SIG-M5 treated with dmso at 0.1 percent for 504 hours (cell line): Measurements from ENCODE around the gene UBAC1.
A peak's percentile ranks its signal among the peaks of the same experiment; 100 is the strongest.
"Not testable (repeated sequence)": the region's sequence is repeated elsewhere in the genome, so short reads cannot be mapped to it uniquely, and the experiment has no call there.

Experiments
- DNase-seq: peaks from one replicate; lab custom pipeline; 2025; ENCODE audit not compliant: unreplicated experiment; lab: John Stamatoyannopoulos, UW

The UBAC1 gene

GRCh38 chr9:135902655-135903357 lies 58.4 kb downstream of the UBAC1 start:
- no peak for DNase-seq

DNA sequence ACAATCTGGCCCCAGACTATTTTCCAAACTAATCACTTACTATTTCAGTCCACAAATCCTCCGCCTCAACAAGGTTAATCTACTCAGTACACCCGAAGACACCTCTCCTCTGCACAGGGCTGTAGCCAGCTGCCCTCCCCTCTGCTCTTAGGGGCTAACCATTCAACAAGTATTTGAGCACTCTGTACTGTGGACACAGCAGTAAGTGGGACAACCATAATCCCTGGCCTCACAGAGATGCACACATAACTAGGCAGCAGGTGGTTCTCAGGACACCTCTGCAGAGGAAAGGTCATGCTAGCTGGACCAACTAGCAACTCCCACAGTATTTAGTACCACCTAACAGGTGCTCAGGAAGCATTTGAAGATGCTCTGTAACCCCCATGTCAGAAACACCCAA lies 59.3 kb downstream of the UBAC1 start:
- no peak for DNase-seq

- DNase-seq: no peak
Observed at GRCh38 chr9:135901031-135901758, 60.0 kb downstream of the UBAC1 start.

GRCh38 chr9:135898634-135899407 lies 62.4 kb downstream of the UBAC1 start:
- DNase-seq: no peak

DNA sequence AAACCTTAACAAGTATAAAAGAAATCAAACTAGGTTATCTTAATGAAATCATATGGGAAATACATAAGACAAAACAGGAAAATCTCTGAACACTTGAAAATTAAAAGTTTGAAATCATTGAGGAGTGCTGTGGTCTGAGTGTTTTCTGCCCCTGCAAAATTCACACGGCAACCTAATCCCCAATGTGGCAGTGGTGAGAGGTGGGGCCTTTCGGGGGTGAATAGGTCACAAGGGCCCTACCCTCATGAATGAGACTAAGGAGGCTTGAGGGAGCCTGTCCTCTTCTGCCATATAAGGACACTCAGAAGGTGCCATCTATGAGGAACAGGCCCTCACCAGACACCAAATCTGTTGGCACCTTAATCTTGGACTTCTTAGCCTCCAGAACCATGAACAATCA lies 64.5 kb downstream of the UBAC1 start:
- no peak for DNase-seq

- no peak for DNase-seq
Observed at GRCh38 chr9:135896205-135896604, 65.0 kb downstream of the UBAC1 start.

DNA sequence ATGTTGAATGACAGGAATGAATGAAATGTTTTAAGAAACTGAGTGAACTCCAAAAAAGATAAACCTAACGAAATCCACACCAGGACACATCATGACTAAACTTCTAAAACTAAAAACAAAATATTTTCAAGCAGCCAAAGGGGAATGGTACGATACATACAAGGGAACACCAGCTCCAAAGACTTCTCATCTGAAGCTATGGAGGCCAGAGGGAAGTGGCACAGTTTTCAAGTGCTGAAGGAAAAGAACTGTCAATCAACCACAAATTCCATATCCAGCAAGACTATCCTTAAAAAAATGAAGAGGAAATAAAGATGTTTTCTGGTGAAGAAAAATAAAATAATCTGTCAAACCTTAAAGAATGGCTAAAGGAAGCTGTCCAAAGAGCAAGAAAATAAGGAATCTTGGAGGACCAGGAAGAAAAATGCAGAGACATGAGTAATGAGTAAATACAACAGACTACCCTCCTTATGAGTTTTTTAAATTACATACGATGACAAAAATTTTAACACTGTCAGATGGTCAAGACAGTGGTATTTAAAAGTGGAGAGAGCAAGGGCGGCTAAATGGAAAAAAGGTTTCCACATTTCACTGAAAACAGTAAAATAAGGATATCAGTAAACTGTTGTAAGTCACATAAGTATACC lies 65.8 kb downstream of the UBAC1 start:
- no peak for DNase-seq

DNA sequence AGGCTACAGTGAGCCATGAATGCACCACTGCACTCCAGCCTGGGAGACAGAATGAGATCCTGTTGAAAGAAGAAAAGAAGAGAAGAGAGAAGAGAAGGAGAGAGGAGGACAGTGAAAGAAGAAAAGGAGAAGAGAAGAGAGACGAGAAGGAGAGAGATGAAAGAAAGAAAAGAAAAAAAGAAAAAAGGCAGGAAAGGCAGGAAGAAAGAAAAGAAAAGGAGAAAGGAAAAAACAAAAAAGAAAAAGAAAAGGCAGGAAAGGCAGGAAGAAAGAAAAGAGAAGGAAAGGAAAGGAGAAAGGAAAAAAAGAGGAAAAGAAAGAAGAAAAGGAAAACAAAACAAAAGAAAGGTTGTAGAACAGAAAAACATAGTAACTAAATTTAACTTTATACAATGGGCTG lies 68.1 kb downstream of the UBAC1 start:
- DNase-seq: no peak

DNA sequence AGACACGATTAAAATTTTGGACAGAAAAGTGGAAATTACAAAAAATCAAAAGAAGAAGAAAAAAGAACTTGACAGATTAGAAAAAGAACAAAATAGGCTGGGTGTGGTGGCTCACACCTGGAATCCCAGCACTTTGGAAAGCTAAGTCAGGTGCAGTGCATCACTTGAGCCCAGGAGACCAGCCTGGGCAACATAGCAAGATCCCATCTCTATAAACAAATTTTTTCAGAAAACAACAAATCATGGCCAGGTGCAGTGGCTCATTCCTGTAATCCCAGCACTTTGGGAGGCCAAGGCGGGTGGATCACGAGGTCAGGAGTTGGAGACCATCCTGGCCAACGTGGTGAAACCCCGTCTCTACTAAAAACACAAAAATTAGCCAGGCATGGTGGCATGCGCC lies 68.8 kb downstream of the UBAC1 start:
- DNase-seq: not testable (repeated sequence)

DNA sequence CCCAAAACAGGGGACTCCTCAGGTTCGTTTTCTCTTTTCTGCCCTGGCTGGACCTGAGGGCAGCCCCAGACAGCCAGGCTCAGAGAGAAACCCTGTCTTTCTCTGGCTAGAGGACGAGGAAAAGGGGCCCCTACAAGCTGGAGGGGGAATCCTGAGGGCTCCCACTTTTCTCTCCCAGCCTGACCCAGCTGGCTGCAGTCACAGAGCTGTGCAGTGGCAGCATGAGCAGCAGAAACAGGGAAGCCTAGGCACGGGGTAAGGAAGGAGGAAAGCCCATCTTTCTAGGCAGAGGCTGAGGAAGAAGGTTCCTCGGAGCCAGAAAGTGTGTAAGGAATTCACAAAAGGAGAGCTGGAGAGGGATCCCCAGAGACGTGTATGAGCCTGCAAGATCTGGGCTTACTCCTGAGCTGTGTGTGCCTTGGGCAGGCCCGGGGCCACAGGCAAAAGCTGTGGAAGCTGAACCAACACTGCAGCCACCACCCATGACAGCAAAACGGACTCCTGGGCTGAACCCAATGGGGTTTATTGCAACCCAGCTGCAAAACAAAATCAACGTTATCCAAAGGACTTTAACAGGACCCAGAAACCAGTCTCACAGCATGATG lies 70.0 kb downstream of the UBAC1 start:
- no peak for DNase-seq

- DNase-seq: no peak
Observed at GRCh38 chr9:135890190-135891026, 70.8 kb downstream of the UBAC1 start.

DNA sequence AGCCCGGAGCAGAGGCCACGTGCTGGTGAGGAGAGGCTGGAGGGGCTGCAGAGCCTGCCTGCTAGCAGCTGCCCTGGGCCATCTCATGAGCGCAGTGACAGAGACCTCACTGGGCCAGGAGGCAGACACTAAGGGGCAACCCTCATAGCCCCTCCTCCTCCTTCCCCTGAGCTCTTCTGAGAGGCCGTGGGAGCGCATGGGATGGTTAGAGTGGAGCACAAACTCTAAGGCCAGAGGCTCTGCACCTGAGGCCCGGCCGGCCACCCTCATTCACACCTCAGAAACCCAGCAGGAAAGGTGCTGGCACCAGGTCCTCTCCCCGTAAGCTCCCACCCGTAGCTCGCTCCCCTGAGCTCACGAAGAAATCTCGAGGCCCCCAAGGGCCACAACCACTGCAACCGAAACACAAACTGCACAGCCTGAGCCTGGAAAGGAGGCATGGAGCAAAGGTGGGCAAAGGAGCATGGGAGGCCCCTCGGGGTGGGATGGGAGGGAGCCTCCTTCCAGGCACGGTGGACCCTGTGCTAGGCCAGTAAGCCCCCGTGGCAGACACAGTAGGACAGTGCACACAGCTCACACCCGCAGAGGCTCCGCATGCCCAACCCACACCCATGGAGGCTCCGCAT lies 71.5 kb downstream of the UBAC1 start:
- no peak for DNase-seq

- no peak for DNase-seq
Observed at GRCh38 chr9:135888766-135889394, 72.3 kb downstream of the UBAC1 start.

DNA sequence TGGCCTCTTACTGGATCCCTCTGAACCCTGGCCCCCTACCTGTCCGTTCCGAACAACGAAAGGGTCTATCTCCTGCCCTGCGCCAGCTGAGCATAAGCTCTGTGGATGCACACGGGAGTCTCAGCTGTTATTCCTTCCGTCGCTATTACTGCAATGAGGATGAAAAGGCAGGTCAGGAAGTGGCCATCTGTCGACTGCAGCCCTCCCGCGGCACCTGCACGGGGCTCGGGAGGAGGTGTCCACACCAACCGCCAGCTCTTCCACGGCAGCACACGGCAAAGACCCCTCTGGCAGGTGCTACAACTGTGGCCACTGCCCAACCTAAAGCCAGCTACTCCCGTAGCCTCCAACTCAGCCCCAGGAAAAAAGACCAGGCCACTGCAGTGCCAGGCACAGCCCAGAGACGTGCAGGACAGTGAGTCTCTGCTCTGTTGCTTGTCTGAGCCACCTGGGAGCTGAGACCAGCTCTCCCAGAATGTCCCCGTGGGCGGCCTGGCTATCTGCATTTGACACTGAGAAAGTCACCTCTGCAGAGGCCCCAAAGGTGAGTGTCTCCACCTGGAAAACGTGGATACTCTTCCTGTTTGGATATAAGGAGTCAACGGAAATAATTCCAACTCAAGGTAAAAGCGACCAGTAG lies 72.9 kb downstream of the UBAC1 start:
- DNase-seq: no peak

- peak; percentile 90 for DNase-seq
Observed at GRCh38 chr9:135887585-135888050, 73.6 kb downstream of the UBAC1 start.

GRCh38 chr9:135887021-135887507 lies 74.1 kb downstream of the UBAC1 start:
- peak; percentile 87 for DNase-seq

DNA sequence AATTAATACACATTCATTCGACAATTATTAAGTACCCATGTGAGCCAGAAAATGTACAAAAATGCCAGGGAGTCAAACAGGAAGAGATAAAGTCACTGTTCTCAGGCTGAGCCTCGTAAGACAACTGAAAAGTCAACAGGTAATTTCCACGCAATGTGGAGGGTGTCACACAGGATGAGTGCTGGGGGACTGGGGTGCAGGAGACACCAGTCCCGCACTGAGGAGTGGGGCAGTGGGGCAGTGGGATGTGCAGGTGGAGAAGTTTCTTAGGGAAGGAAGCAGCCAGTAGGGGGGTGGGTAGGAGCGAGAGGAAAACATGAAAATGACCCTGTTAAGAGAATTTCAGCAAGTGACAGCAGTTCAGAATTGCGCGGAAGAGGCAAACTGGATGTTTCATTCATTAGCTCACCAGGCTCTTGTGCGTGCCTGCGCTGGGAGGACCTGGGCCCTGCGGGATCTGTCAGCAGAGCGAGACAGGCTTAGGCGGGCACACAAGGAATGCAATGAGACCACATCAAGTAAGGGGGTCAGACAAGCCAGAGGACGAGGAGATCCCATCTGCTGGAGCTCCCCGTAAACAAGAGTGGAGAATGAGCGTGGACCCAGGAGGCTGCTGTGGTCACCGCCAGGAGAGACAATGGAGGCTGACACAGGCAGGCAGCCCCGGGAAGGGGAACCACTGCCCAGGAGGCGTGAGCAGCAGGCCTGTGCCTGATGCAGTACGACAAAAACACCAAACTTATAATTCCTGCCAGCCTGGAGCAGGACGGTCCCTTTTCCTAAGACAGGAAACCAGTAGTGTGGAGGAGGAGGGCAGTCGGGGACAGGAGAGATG lies 74.8 kb downstream of the UBAC1 start:
- no peak for DNase-seq
